HL-60/S4 (cell line): Measurements from ENCODE around the gene KCND2.

Experiments used
- in situ Hi-C: fragments of 300-500 bp; cut with MboI; formaldehyde crosslinking; loops from 2 replicates; pipeline ENCODE4 v1.14.3; 2022; ENCODE audit warnings: low sequenced_read_pairs

The KCND2 gene

DNA sequence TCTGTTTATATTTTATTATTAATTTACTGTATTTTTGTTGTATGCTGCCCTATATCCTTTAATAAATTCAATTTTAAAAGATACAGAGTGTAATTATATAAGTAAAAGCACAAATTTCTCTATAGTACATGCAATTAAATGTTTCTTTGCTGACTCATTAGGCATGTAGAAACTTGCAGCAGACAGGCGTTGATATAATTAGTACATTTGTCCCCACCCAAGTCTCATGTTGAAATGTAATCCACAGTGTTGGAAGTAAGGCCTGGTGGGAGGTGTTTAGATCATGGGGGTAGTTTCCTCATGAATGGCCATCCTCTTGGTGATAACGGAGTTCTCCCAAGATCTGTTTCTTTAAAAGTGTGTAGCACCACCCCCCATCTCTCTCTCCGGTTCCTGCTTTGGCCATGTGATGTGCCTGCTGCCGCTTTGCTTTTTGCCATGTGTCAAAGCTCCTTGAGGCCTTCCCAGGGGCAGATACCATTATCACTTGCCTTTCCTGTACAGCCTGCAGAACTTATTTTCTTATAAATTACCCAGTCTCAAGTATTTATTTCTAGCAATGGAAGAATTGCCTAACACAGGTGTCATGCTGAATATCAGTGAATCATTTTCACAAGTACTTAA, 521.2 kb downstream of the KCND2 start:
- in situ Hi-C loops = no loop called here

DNA sequence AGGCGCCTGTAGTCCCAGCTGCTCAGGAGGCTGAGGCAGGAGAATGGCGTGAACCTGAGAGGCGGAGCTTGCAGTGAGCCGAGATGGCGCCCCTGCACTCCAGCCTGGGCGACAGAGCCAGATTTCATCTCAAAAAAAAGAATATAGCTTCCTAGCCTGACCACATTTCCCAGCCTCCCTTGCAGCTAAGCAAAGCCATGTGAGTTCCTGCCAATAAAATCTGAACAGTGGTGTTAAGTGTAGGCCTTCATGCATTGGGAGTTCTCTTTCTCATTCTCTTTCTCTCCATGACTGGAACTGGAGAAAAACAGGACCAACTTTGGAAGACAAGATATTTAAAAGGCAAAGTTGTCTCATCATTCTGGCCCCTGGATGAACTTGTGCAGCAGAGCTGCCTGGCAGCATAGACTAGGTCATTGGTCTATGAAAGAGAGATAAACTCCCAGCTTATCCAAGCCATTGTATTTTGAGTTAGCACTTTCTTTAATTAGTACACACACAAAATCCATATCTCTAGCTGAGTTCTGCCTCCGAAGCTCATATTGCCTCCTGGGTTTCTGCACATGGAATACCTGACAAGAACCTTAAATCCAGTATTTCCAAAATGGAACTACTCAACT, 524.2 kb downstream of the KCND2 start:
- in situ Hi-C loops = no loop called here

DNA sequence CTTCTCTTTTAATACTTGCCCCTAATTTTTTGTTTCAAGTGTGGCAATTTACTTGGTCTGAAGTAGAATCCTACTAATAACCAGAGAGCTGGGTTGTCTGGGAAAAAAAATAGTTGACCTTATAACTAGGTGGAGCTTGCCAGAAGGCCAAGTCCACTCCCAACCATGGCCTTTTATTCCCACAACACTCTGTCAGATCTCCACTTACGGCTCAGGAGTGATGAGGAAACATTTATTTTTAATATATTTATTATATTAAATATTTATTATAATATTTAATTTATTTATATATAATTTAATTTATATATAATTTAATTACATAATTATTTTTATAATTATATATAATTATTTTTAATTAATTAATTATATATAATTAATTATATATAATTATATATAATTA, 526.2 kb downstream of the KCND2 start:
- in situ Hi-C loops = no loop called here
